H1 (cell line): ENCODE data around the gene GMPR. TPM values are rescaled to one million over a fixed set of nuclear protein-coding genes. Genes with fewer than 3 reads are reported as not detected.

Source experiments
- CTCF ChIA-PET: fragments of 300-600 bp; sonication (Branson Sonifier 250); formaldehyde crosslinking; loops from one replicate; lab custom pipeline; 2021; ENCODE audit not compliant: partially characterized antibody; lab: Charles Lee
- POLR2A ChIA-PET: fragments of 300-600 bp; sonication (Branson Sonifier 250); formaldehyde crosslinking; loops from one replicate; lab custom pipeline; 2021; ENCODE audit warnings: inconsistent platforms; ENCODE audit not compliant: partially characterized antibody; lab: Charles Lee
- DNase-seq, 2 experiments: peaks; one replicate each; pipeline versions ENCODE4 v3.0.0 to v3.0.0-alpha.2; 2010 to 2022; ENCODE audit warnings: low spot score in 2 of 2, low read depth in 1 of 2, mixed read lengths in 1 of 2
- FAIRE-seq: peaks from 2 replicates; lab custom pipeline; 2011; peaks lifted over from hg19 to GRCh38; lab: Jason Lieb, UNC
- H2AFZ ChIP-seq: 2 replicates; pipeline ENCODE4 v1.8.1; 2012; ENCODE audit warnings: low read length, inconsistent platforms
- H2AK5ac ChIP-seq: 2 replicates; pipeline ENCODE4 v1.6.1; 2013; ENCODE audit warnings: low read depth, low read length
- H2BK120ac ChIP-seq: replicated peaks from 2 replicates; pipeline ENCODE3; 2013; ENCODE audit warnings: low read depth, low read length, inconsistent platforms
- H2BK12ac ChIP-seq: 2 replicates; pipeline ENCODE4 v1.6.1; 2013; ENCODE audit warnings: low read depth, low read length
- H2BK15ac ChIP-seq: 2 replicates; pipeline ENCODE4 v1.6.1; 2013; ENCODE audit warnings: low read length
- H2BK20ac ChIP-seq: 2 replicates; pipeline ENCODE4 v1.6.1; 2013; ENCODE audit warnings: low read length
- H2BK5ac ChIP-seq: 2 replicates; pipeline ENCODE4 v1.6.1; 2013; ENCODE audit warnings: low read depth, low read length
- H3K14ac ChIP-seq: 2 replicates; pipeline ENCODE4 v1.6.1; 2013; ENCODE audit warnings: inconsistent platforms; ENCODE audit not compliant: insufficient read length
- H3K18ac ChIP-seq: 2 replicates; pipeline ENCODE4 v1.6.1; 2013; ENCODE audit warnings: low read length; ENCODE audit errors: extremely low read depth
- H3K23ac ChIP-seq: 2 replicates; pipeline ENCODE4 v1.6.1; 2013; ENCODE audit warnings: inconsistent platforms; ENCODE audit not compliant: insufficient read length
- H3K23me2 ChIP-seq: 2 replicates; pipeline ENCODE4 v1.6.1; 2013; ENCODE audit warnings: low read depth, low read length
- H3K27ac ChIP-seq: 2 replicates; pipeline ENCODE4 v1.6.1; 2011; ENCODE audit warnings: low read depth, low read length, inconsistent platforms
- H3K27me3 ChIP-seq, 4 experiments: replicated peaks in 1 of 4; 1 replicate in 1 of 4; 2 replicates in 3 of 4; pipeline versions ENCODE4 v1.6.1 to v1.8.1; 2011 to 2013; ENCODE audit warnings: low read length in 3 of 4, mild to moderate bottlenecking in 3 of 4, inconsistent platforms in 2 of 4, mixed read lengths in 2 of 4, moderate library complexity in 1 of 4; ENCODE audit not compliant: control insufficient read depth in 3 of 4, insufficient read depth in 3 of 4; ENCODE audit errors: extremely low read depth in 1 of 4
- H3K36me3 ChIP-seq, 4 experiments: 2 replicates each; pipeline versions ENCODE4 v1.6.1 to v1.8.1; 2011 to 2013; ENCODE audit warnings: mild to moderate bottlenecking in 4 of 4, low read length in 3 of 4, moderate library complexity in 2 of 4, control low read depth in 1 of 4, inconsistent platforms in 1 of 4; ENCODE audit not compliant: insufficient read depth in 4 of 4, control insufficient read depth in 2 of 4
- H3K4ac ChIP-seq: replicated peaks from 2 replicates; pipeline ENCODE3; 2013; ENCODE audit warnings: low read length, low read depth, mixed read lengths, inconsistent platforms; ENCODE audit not compliant: insufficient read length
- H3K4me1 ChIP-seq, 4 experiments: replicated peaks in 1 of 4; 1 replicate in 1 of 4; 2 replicates in 3 of 4; pipeline versions ENCODE4 v1.6.1 to v1.8.1; 2011 to 2013; ENCODE audit warnings: low read length in 3 of 4, inconsistent platforms in 2 of 4, mixed read lengths in 1 of 4; ENCODE audit not compliant: insufficient read depth in 4 of 4, control insufficient read depth in 3 of 4
- H3K4me2 ChIP-seq, 2 experiments: 2 replicates each; pipeline versions ENCODE4 v1.6.1 to v1.8.1; 2011 to 2013; ENCODE audit warnings: low read depth in 2 of 2, low read length in 2 of 2, control low read depth in 1 of 2, inconsistent platforms in 1 of 2, mild to moderate bottlenecking in 1 of 2; ENCODE audit not compliant: insufficient read depth in 1 of 2
- H3K4me3 ChIP-seq, 4 experiments: fragments of 200-600, 300-600 bp in 1 of 4; sonication (generic), shearing (Covaris generic), sonication (Bioruptor Twin) in 1 of 4; 2 replicates each; pipeline versions ENCODE4 v1.5.1 to v1.8.1; 2011 to 2016; ENCODE audit warnings: low read length in 4 of 4, low read depth in 3 of 4, control low read depth in 2 of 4, inconsistent platforms in 2 of 4, mild to moderate bottlenecking in 2 of 4, mixed read lengths in 1 of 4, moderate library complexity in 1 of 4; ENCODE audit not compliant: insufficient read depth in 2 of 4; ENCODE audit errors: extremely low read depth in 1 of 4
- H3K56ac ChIP-seq: replicated peaks from 2 replicates; pipeline ENCODE3; 2013; ENCODE audit warnings: low read depth, mild to moderate bottlenecking, mixed read lengths, low read length, inconsistent platforms; ENCODE audit not compliant: insufficient read length
- H3K79me1 ChIP-seq: 2 replicates; pipeline ENCODE4 v1.6.1; 2013; ENCODE audit warnings: low read depth, low read length, control low read depth
- H3K79me2 ChIP-seq, 2 experiments: 2 replicates each; pipeline versions ENCODE4 v1.6.1 to v1.8.1; 2012 to 2013; ENCODE audit warnings: low read length in 2 of 2, mild to moderate bottlenecking in 2 of 2, inconsistent platforms in 1 of 2; ENCODE audit not compliant: insufficient read depth in 2 of 2, control insufficient read depth in 1 of 2
- H3K9ac ChIP-seq, 4 experiments: replicated peaks in 1 of 4; 1 replicate in 1 of 4; 2 replicates in 3 of 4; pipeline versions ENCODE4 v1.6.1 to v1.8.1; 2011 to 2013; ENCODE audit warnings: low read depth in 3 of 4, low read length in 3 of 4, control low read depth in 2 of 4, mild to moderate bottlenecking in 2 of 4, moderate library complexity in 2 of 4, inconsistent platforms in 1 of 4; ENCODE audit errors: extremely low read depth in 1 of 4
- H3K9me3 ChIP-seq, 2 experiments: 2 replicates each; pipeline versions ENCODE4 v1.6.1 to v1.8.1; 2012 to 2013; ENCODE audit warnings: mild to moderate bottlenecking in 2 of 2, moderate library complexity in 2 of 2, control low read depth in 1 of 2, inconsistent platforms in 1 of 2, low read depth in 1 of 2, low read length in 1 of 2, mixed read lengths in 1 of 2; ENCODE audit not compliant: insufficient read depth in 2 of 2
- H4K20me1 ChIP-seq, 2 experiments: replicated peaks in 1 of 2; 2 replicates each; pipeline versions ENCODE3 to v1.8.1; 2011 to 2013; ENCODE audit warnings: inconsistent platforms in 2 of 2, low read length in 2 of 2, mild to moderate bottlenecking in 1 of 2; ENCODE audit not compliant: insufficient read depth in 2 of 2, control insufficient read depth in 1 of 2
- H4K5ac ChIP-seq: 2 replicates; pipeline ENCODE4 v1.6.1; 2013; ENCODE audit warnings: low read length, low read depth, mixed read lengths, inconsistent platforms; ENCODE audit not compliant: insufficient read length
- H4K8ac ChIP-seq: 2 replicates; pipeline ENCODE4 v1.8.0; 2013; ENCODE audit warnings: mild to moderate bottlenecking, moderate library complexity, low read length, inconsistent platforms; ENCODE audit not compliant: insufficient read depth; ENCODE audit errors: extremely low read depth
- H4K91ac ChIP-seq: replicated peaks from 2 replicates; pipeline ENCODE3; 2013; ENCODE audit warnings: low read length, mixed read lengths, inconsistent platforms; ENCODE audit not compliant: insufficient read length
- CEBPB ChIP-seq: IDR thresholded peaks from 2 replicates; pipeline ENCODE4 v1.6.1; 2012; ENCODE audit warnings: low read depth, low read length
- CHD1 ChIP-seq: IDR thresholded peaks from 2 replicates; pipeline ENCODE4 v1.6.1; 2012; ENCODE audit warnings: low read depth, low read length, improper control_type of control experiment
- CHD2 ChIP-seq: IDR thresholded peaks from 2 replicates; pipeline ENCODE4 v1.6.1; 2012; ENCODE audit warnings: low read length, improper control_type of control experiment
- EGR1 ChIP-seq: IDR thresholded peaks from 2 replicates; pipeline ENCODE4 v1.6.1; 2011; ENCODE audit warnings: low read depth, low read length, borderline replicate concordance
- GABPA ChIP-seq: IDR thresholded peaks from 2 replicates; pipeline ENCODE4 v1.6.1; 2011; ENCODE audit warnings: mild to moderate bottlenecking, low read length, moderate library complexity, borderline replicate concordance; ENCODE audit not compliant: insufficient read depth
- NANOG ChIP-seq: IDR thresholded peaks from 2 replicates; pipeline ENCODE4 v1.6.1; 2011; ENCODE audit warnings: low read length, low read depth, mild to moderate bottlenecking, inconsistent platforms; ENCODE audit not compliant: insufficient read depth, poor library complexity, severe bottlenecking
- POU5F1 ChIP-seq: IDR thresholded peaks from 2 replicates; pipeline ENCODE4 v1.6.1; 2011; ENCODE audit warnings: low read depth, mild to moderate bottlenecking, low read length, moderate library complexity
- SAP30 ChIP-seq: fragments of 300-600 bp; sonication (generic); IDR thresholded peaks from 2 replicates; pipeline ENCODE4 v1.7.1; 2012; ENCODE audit warnings: low read length, moderate library complexity, mild to moderate bottlenecking, inconsistent platforms; ENCODE audit not compliant: insufficient read depth, insufficient replicate concordance
- SP1 ChIP-seq: IDR thresholded peaks from 2 replicates; pipeline ENCODE4 v1.6.1; 2011; ENCODE audit warnings: low read depth, low read length
- SUZ12 ChIP-seq: fragments of 200-600 bp; sonication (generic); IDR thresholded peaks from 2 replicates; pipeline ENCODE4 v1.6.1; 2012; ENCODE audit warnings: mild to moderate bottlenecking, inconsistent platforms, low read length, moderate library complexity, mixed read lengths
- ZNF274 ChIP-seq: IDR thresholded peaks from 2 replicates; pipeline ENCODE4 v1.7.0; 2012; ENCODE audit warnings: low read length, borderline replicate concordance; ENCODE audit errors: extremely low read depth
- WGBS, 2 experiments: shearing (Covaris generic) in 1 of 2; methylation state at CpG; one replicate each; pipeline versions ENCODE4 v1.1.6 to v1.1.7; 2013 to 2015; ENCODE audit warnings: low lambda C conversion rate in 2 of 2, mixed read lengths in 2 of 2, inconsistent platforms in 1 of 2, low coverage in 1 of 2, missing lambda C conversion rate in 1 of 2; ENCODE audit not compliant: insufficient replicate concordance in 2 of 2, insufficient coverage in 1 of 2, insufficient read length in 1 of 2; ENCODE audit errors: extremely low coverage in 1 of 2, missing lambda C conversion rate in 1 of 2; 5-methylcytosine and 5-hydroxymethylcytosine counted together
- polyA plus RNA-seq, 7 experiments: library from polyadenylated mRNA; depleted of rRNA in 3 of 7; stranded (reverse) in 5 of 7; unstranded in 2 of 7; fragments of >200 nt in 5 of 7; fragments of 200-250 nt in 2 of 7; gene quantifications; 1 replicate in 5 of 7; 2 replicates in 1 of 7; 4 replicates in 1 of 7; pipeline versions ENCODE4 v1.2.1 to v1.2.3, GENCODE V29; 2011 to 2013; ENCODE audit warnings: missing spikeins in 2 of 7, mixed read lengths in 2 of 7
- total RNA-seq: library from RNA; stranded (reverse); fragmentation: NEBNext Ultra II Directional; extraction: Animal tissue kit (Norgen Biotek cat#: 25700); gene quantifications from 2 replicates; pipeline ENCODE4 v1.2.1, GENCODE V29; 2021
- TF ChIP-seq, protein P1 (sequence below): IDR thresholded peaks from 2 replicates; pipeline ENCODE4 v1.6.1; 2012; ENCODE audit warnings: low read length, inconsistent platforms

GMPR gene
- total and polyA plus RNA-seq, 2 of the 8 experiments (the other 6 are each of a cell fraction or from before 2014, with no cell fraction given): 0.99 to 1.2 TPM

DNA sequence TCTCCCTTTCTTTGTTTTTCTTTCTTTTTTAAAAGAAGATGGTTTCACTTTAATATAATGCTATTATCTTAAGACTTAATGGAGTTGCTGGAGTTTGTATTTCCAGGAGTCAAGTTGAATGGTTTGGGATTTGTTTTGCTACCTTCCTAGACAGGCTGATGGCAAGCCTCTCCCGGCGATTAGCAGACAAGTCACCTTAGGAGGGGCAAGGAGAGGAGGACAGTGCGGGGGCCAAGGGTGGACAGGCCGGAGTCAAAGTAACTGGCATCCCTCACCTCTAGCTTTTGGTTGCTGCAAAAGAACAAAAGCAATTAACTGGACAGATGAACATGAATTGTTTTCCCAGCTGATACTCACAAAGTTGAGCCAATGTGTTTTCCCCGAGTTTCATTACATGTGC is 57.1 kb downstream of the GMPR start:
- 87% methylated on average over 5 of the region's 5 CpGs; no CpG with 5 or more reads in 1 of the 2 experiments for WGBS, 2 experiments
- H3K27me3 ChIP-seq: no peaks in the 10 kb centered on the region
- H2BK5ac ChIP-seq: no peak overlapping the region
- no peak overlapping the region for H2AFZ ChIP-seq
- H3K4me1 ChIP-seq: no peaks in the 10 kb centered on the region
- no peak overlapping the region for H3K56ac ChIP-seq
- no peak overlapping the region for H4K91ac ChIP-seq
- TF ChIP-seq POU5F1 (no peak), NANOG (no peak), SP1 (no peak), CHD1 (no peak), GABPA (no peak), ZNF274 (no peak), SAP30 (no peak), SUZ12 (no peak), CHD2 (no peak), EGR1 (no peak), CEBPB (no peak)
- TF ChIP-seq, protein P1, sequence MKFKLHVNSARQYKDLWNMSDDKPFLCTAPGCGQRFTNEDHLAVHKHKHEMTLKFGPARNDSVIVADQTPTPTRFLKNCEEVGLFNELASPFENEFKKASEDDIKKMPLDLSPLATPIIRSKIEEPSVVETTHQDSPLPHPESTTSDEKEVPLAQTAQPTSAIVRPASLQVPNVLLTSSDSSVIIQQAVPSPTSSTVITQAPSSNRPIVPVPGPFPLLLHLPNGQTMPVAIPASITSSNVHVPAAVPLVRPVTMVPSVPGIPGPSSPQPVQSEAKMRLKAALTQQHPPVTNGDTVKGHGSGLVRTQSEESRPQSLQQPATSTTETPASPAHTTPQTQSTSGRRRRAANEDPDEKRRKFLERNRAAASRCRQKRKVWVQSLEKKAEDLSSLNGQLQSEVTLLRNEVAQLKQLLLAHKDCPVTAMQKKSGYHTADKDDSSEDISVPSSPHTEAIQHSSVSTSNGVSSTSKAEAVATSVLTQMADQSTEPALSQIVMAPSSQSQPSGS: no peak
- TF ChIP-seq, all 59 proteins: peak for 0
- Histone ChIP-seq H4K8ac (no peak overlapping the region), H3K79me2 (no peaks in the 10 kb centered on the region), H4K5ac (no peak overlapping the region), H3K9ac (no peak overlapping the region), H3K9me3 (no peaks in the 10 kb centered on the region), H3K23me2 (no peaks in the 10 kb centered on the region), H3K4me2 (no peak overlapping the region), H3K23ac (no peak overlapping the region), H3K27ac (no peak overlapping the region), H2BK20ac (no peak overlapping the region), H2BK12ac (no peak overlapping the region), H3K4me3 (no peak overlapping the region), H3K18ac (no peak overlapping the region), H3K14ac (no peak overlapping the region), H2BK15ac (no peak overlapping the region), H3K4ac (no peak overlapping the region), H2BK120ac (no peak overlapping the region), H3K79me1 (no peaks in the 10 kb centered on the region), H2AK5ac (no peak overlapping the region), H3K36me3 (no peaks in the 10 kb centered on the region), H4K20me1 (no peaks in the 10 kb centered on the region)
- no peak for DNase-seq
- no peak for FAIRE-seq
- POLR2A ChIA-PET: no interaction called here
- CTCF ChIA-PET: interaction anchor here (1.2 to 4.8 kb wide), 2 partner anchors 9 to 20 kb away, joined by 5 to 18 read pairs; no protein-coding TSS in a partner anchor
